HG02973 (cell line): ENCODE measurements around the gene PRKCZ.
"Not testable (repeated sequence)": the region's sequence is repeated elsewhere in the genome, so short reads cannot be mapped to it uniquely, and the experiment has no call there.

Experiments used
- ATAC-seq: cut with Tn5 transposase; IDR thresholded peaks from one replicate; pipeline ENCODE4 v1.9.1; 2021; ENCODE audit warnings: moderate library complexity; ENCODE audit not compliant: unreplicated experiment

Gene PRKCZ

GRCh38 chr1:2110738-2111673 is 60.8 kb downstream of the PRKCZ start:
- no peak for ATAC-seq

- ATAC-seq = no peak
These were observed 61.4 kb downstream of the PRKCZ start for GRCh38 chr1:2111674-2112035.

- ATAC-seq = peak; percentile 69
These were observed 62.1 kb downstream of the PRKCZ start for GRCh38 chr1:2112280-2112701.

GRCh38 chr1:2113620-2114135 is 63.5 kb downstream of the PRKCZ start:
- ATAC-seq = no peak

GRCh38 chr1:2114635-2115007 is 64.4 kb downstream of the PRKCZ start:
- not testable (repeated sequence) for ATAC-seq

GRCh38 chr1:2115008-2115641 is 64.9 kb downstream of the PRKCZ start:
- ATAC-seq = no peak

- no peak for ATAC-seq
These were observed 65.6 kb downstream of the PRKCZ start for GRCh38 chr1:2115702-2116341.

- ATAC-seq = no peak
These were observed 69.7 kb downstream of the PRKCZ start for GRCh38 chr1:2119886-2120285.

- ATAC-seq = no peak
These were observed 71.0 kb downstream of the PRKCZ start for GRCh38 chr1:2121101-2121691.

- not testable (repeated sequence) for ATAC-seq
These were observed 71.6 kb downstream of the PRKCZ start for GRCh38 chr1:2121794-2122193.

- ATAC-seq = no peak
These were observed 74.4 kb downstream of the PRKCZ start for GRCh38 chr1:2124446-2125198.

GRCh38 chr1:2125350-2126211 is 75.4 kb downstream of the PRKCZ start:
- ATAC-seq = no peak

- ATAC-seq = no peak
These were observed 76.3 kb downstream of the PRKCZ start for GRCh38 chr1:2126331-2127186.

GRCh38 chr1:2127187-2128145 is 77.3 kb downstream of the PRKCZ start:
- ATAC-seq = no peak

- no peak for ATAC-seq
These were observed 78.1 kb downstream of the PRKCZ start for GRCh38 chr1:2128189-2128901.

GRCh38 chr1:2129256-2129943 is 79.2 kb downstream of the PRKCZ start:
- ATAC-seq = no peak
